ENCODE data around the gene SENP2.
A peak's percentile ranks its signal among the peaks of the same experiment; 100 is the strongest.
"Not testable (repeated sequence)": the region's sequence is repeated elsewhere in the genome, so short reads cannot be mapped to it uniquely, and the experiment has no call there.

Gene SENP2

GRCh38 chr3:185561374-185561943, 24.6 kb upstream of the SENP2 start:
- CTCF ChIA-PET, result interaction anchor here (1.2 kb wide), 1 partner anchor 9 kb away, joined by 3 read pairs; no protein-coding TSS in a partner anchor
- peaks cover 20% of the 10 kb centered on the region for H3K27me3 Mint-ChIP-seq
- H3K36me3 Mint-ChIP-seq, result no peaks in the 10 kb centered on the region
- no peak overlapping the region for H3K4me3 Mint-ChIP-seq
- H3K4me1 Mint-ChIP-seq, result peaks cover 18% of the 10 kb centered on the region
- DNase-seq, result peak; percentile 27
- no peaks in the 10 kb centered on the region for H3K9me3 Mint-ChIP-seq
- H3K27ac Mint-ChIP-seq, result no peak overlapping the region

GRCh38 chr3:185561958-185562357, 24.1 kb upstream of the SENP2 start:
- no peaks in the 10 kb centered on the region for H3K36me3 Mint-ChIP-seq
- no peak overlapping the region for H3K27ac Mint-ChIP-seq
- H3K27me3 Mint-ChIP-seq, result peaks cover 20% of the 10 kb centered on the region
- DNase-seq, result no peak
- H3K4me3 Mint-ChIP-seq, result no peak overlapping the region
- H3K4me1 Mint-ChIP-seq, result peaks cover 18% of the 10 kb centered on the region
- no peaks in the 10 kb centered on the region for H3K9me3 Mint-ChIP-seq
- CTCF ChIA-PET, result interaction anchor here (1.2 kb wide), 1 partner anchor 8 kb away, joined by 3 read pairs; no protein-coding TSS in a partner anchor

DNA sequence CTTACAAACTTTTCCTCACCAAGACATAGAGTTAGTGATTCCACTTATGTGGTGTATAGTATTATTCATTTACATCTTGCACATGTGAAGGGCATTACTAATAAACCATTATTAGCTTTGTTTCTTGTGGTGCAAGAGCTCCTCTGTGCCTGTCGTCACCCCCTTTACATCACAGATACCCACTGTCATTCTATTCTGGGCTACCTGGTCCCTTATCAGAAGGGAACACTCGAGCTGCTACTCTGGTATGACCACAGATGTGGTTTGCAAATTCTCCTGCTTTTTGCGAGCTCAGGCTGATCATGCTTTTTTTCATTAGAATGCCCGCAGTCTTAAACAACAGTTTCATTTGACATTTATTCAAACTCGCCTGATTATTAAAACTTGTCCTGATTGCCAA, 13.9 kb upstream of the SENP2 start:
- Mint-ChIP-seq H3K27ac (no peak overlapping the region), H3K9me3 (peaks cover 17% of the 10 kb centered on the region), H3K4me3 (no peak overlapping the region), H3K4me1 (no peaks in the 10 kb centered on the region), H3K27me3 (peaks cover 3% of the 10 kb centered on the region), H3K36me3 (no peaks in the 10 kb centered on the region)
- CTCF ChIA-PET, result interaction anchor here (1.8 kb wide), 1 partner anchor 14 kb away, joined by 8 read pairs; no protein-coding TSS in a partner anchor
- no peak for DNase-seq

DNA sequence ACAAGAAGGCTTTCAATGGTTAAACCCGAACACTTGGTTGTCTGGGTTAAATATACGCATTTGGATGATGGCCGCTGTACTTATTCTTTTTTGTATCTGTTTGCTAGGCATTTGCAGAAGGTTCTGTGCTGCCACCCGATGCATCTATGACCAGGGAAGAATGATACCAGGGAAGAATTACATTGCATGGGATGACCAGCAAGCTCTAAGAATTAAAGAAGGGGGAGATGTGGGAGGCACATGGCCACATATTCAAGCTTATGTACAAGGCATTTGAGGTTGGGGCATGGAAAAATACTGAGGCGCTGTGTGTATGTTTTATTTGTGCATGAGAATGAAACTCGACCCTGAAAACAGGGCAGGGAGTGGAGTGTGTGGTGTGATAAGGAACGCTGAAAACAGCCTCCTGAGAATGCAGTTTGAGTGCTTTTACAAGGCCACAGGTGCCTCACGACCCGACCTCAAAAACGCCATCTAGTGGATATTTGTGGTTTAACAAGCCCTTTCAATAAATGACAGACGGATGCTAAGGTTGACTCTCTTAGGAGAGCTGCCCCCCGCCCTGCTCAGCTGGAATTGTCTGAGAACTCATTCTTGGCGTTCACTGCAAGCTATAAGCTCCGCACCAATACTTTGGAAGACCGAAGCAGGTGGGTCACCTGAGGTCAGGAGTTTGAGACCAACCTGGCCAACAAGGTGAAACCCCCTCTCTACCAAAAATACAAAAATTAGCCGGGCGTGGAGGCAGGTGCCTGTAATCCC, 10.8 kb upstream of the SENP2 start:
- H3K4me3 Mint-ChIP-seq, H3K27ac Mint-ChIP-seq, H3K27me3 Mint-ChIP-seq, H3K36me3 Mint-ChIP-seq, H3K4me1 Mint-ChIP-seq: not testable (repeated sequence)
- peaks cover 14% of the 10 kb centered on the region for H3K9me3 Mint-ChIP-seq
- CTCF ChIA-PET, result interaction anchor here (0.9 to 2.1 kb wide), 12 partner anchors 12 to 222 kb away, joined by 3 to 18 read pairs (median 4); partner anchors contain the start of gene SENP2
- DNase-seq, result peak; percentile 54

DNA sequence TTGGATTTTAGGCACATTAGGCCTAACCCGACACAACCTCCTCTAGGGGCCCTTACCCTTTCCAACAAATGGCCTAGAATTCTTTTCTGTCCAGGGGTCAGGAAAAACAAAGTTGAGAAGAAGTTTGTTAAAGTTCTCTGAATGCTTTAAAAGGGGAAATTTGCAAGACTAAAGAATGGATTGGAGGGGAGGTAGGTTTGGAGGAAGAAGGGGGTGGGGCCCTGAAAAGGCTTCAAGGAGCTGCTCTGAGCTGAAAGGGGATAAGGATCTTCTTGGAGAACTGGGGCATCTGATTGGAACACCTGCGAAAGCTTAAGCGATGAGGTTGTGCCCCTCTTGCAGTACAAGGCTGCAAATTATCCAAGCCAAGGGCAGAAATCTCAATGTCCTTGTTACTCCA, 3.9 kb upstream of the SENP2 start:
- Mint-ChIP-seq H3K4me1 (peaks cover 21% of the 10 kb centered on the region), H3K9me3 (no peaks in the 10 kb centered on the region), H3K27me3 (peaks cover 6% of the 10 kb centered on the region), H3K4me3 (no peak overlapping the region), H3K36me3 (peaks cover 2% of the 10 kb centered on the region), H3K27ac (no peak overlapping the region)
- CTCF ChIA-PET, result no interaction called here
- no peak for DNase-seq

DNA sequence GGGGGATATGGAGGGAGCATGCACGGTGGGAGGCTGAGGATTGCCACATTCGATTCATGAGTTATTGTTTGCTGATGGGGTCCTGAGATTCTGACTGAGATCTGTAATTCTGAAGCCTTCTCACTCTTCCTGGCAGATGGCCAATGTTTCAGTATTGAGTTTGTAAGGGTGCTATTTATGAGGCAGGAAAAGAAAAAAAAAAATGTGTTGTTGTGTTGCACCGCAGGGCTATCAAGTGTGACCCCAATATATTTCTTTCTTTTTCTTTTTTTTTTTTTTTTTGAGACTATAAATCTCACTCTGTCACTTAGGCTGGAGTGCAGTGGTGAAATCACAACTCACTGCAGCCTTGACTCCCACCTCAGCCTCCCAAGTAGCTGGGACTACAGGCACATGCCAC, 3.2 kb upstream of the SENP2 start:
- Mint-ChIP-seq H3K9me3 (no peaks in the 10 kb centered on the region), H3K4me1 (peaks cover 24% of the 10 kb centered on the region), H3K27ac (no peak overlapping the region), H3K36me3 (peaks cover 2% of the 10 kb centered on the region), H3K27me3 (peaks cover 6% of the 10 kb centered on the region), H3K4me3 (no peak overlapping the region)
- CTCF ChIA-PET, result no interaction called here
- DNase-seq, result no peak

GRCh38 chr3:185583925-185584324, 2.2 kb upstream of the SENP2 start:
- Mint-ChIP-seq H3K9me3 (no peaks in the 10 kb centered on the region), H3K27me3 (peaks cover 6% of the 10 kb centered on the region), H3K4me1 (peaks cover 31% of the 10 kb centered on the region), H3K4me3 (no peak overlapping the region), H3K27ac (no peak overlapping the region), H3K36me3 (peaks cover 2% of the 10 kb centered on the region)
- DNase-seq, result no peak
- CTCF ChIA-PET, result no interaction called here

DNA sequence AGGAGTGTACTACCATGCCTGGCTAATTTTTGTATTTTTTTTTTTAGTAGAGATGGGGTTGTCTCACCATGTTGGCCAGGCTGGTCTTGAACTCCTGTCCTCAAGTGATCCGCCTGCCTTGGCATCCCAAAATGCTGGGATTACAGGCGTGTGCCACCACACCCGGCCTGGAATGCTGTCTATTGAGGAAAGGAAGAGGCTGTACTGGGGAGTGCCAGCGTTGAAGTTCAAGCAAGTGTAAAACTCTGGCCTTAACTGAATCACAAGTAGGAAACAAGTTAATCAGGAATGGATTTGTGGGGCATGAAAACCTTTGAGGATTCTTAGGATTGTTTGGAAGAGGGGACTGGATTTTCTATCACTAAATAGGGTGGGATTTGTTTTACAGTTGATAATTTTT, 1.4 kb upstream of the SENP2 start:
- no peaks in the 10 kb centered on the region for H3K9me3 Mint-ChIP-seq
- peaks cover 6% of the 10 kb centered on the region for H3K27me3 Mint-ChIP-seq
- H3K4me1 Mint-ChIP-seq, result peaks cover 34% of the 10 kb centered on the region
- CTCF ChIA-PET, result no interaction called here
- peak overlapping the region; percentile 27 for H3K4me3 Mint-ChIP-seq
- peak overlapping the region; percentile 89 for H3K27ac Mint-ChIP-seq
- H3K36me3 Mint-ChIP-seq, result peaks cover 2% of the 10 kb centered on the region
- DNase-seq, result no peak

GRCh38 chr3:185585518-185585858, 607 bp upstream of the SENP2 start:
- CTCF ChIA-PET, result interaction anchor here (1.6 kb wide), 1 partner anchor 125 kb away, joined by 3 read pairs; no protein-coding TSS in a partner anchor
- Mint-ChIP-seq H3K4me3 (peak overlapping the region; percentile 77), H3K4me1 (peaks cover 34% of the 10 kb centered on the region), H3K27me3 (peaks cover 6% of the 10 kb centered on the region), H3K36me3 (peaks cover 2% of the 10 kb centered on the region), H3K27ac (peak overlapping the region; percentile 89), H3K9me3 (no peaks in the 10 kb centered on the region)
- no peak for DNase-seq

GRCh38 chr3:185586686-185587039, 568 bp downstream of the SENP2 start:
- Mint-ChIP-seq H3K27me3 (peaks cover 6% of the 10 kb centered on the region), H3K36me3 (peaks cover 4% of the 10 kb centered on the region)

GRCh38 chr3:185594073-185594472, 8.0 kb downstream of the SENP2 start:
- Mint-ChIP-seq H3K27me3 (no peaks in the 10 kb centered on the region), H3K27ac (no peak overlapping the region), H3K36me3 (peaks cover 12% of the 10 kb centered on the region), H3K4me1 (peaks cover 9% of the 10 kb centered on the region), H3K4me3 (no peak overlapping the region), H3K9me3 (no peaks in the 10 kb centered on the region)
- no peak for DNase-seq
- CTCF ChIA-PET, result no interaction called here

More at GRCh38 chr3:185586686-185587039, 568 bp downstream of the SENP2 start:
- CTCF ChIA-PET, result interaction anchor here (0.6 to 2.2 kb wide), 7 partner anchors 10 to 605 kb away, joined by 3 to 11 read pairs (median 3); no protein-coding TSS in a partner anchor
- DNase-seq, result no peak
- Mint-ChIP-seq H3K9me3 (no peaks in the 10 kb centered on the region), H3K4me1 (peaks cover 34% of the 10 kb centered on the region), H3K27ac (peak overlapping the region; percentile 89), H3K4me3 (peak overlapping the region; percentile 77)

- no peak for DNase-seq
- Mint-ChIP-seq H3K36me3 (peaks cover 17% of the 10 kb centered on the region), H3K27ac (no peak overlapping the region), H3K9me3 (no peaks in the 10 kb centered on the region), H3K27me3 (no peaks in the 10 kb centered on the region), H3K4me3 (no peak overlapping the region), H3K4me1 (peaks cover 7% of the 10 kb centered on the region)
- CTCF ChIA-PET, result no interaction called here
These were observed 9.4 kb downstream of the SENP2 start for GRCh38 chr3:185595526-185595925.

- Mint-ChIP-seq H3K4me3 (no peak overlapping the region), H3K9me3 (no peaks in the 10 kb centered on the region), H3K36me3 (peaks cover 44% of the 10 kb centered on the region), H3K27me3 (no peaks in the 10 kb centered on the region), H3K27ac (no peak overlapping the region), H3K4me1 (no peaks in the 10 kb centered on the region)
- DNase-seq, result no peak
- CTCF ChIA-PET, result no interaction called here
These were observed 19.5 kb downstream of the SENP2 start for GRCh38 chr3:185605566-185605965.

DNA sequence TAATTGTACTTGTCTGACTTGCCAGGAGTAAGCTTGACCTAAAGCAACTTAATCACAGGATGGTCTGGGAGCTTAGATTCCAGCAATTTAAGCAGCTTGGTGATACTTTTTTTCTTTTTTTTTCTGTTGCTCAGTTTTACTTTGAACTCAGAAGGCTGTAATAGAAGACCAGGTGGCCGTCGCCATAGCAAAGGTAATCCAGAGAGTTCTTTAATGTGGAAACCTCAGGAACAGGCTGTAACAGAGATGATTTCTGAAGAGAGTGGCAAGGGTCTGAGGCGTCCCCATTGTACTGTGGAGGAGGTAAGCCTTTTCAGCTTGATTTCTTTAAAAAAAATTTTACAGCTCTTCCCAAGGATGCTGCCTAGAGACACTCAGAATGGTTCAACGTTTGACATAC, 20.1 kb downstream of the SENP2 start:
- Mint-ChIP-seq H3K27me3 (no peaks in the 10 kb centered on the region), H3K27ac (no peak overlapping the region), H3K4me1 (no peaks in the 10 kb centered on the region), H3K36me3 (peaks cover 44% of the 10 kb centered on the region), H3K9me3 (no peaks in the 10 kb centered on the region), H3K4me3 (no peak overlapping the region)
- DNase-seq, result no peak
- CTCF ChIA-PET, result no interaction called here

DNA sequence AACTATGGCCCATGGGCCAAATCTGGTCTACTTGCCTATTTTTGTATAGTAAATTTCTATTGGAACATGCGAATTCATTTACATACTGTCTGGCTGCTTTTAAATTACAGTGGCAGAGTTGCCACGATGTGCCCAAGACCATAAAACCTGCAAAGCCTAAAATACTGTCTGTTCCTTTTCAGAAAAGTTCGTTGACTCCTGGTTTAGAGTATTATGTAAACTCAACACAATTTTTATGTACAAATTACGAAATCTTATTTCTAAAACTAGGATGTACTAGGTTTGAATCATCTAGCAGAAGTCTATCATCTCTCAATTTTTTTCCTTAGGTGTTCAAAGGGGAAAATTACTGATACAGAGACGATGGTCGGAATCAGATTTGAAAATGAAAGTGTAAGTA, 26.9 kb downstream of the SENP2 start:
- CTCF ChIA-PET, result no interaction called here
- no peak overlapping the region for H3K4me3 Mint-ChIP-seq
- H3K27ac Mint-ChIP-seq, result no peak overlapping the region
- H3K9me3 Mint-ChIP-seq, result no peaks in the 10 kb centered on the region
- peaks cover 31% of the 10 kb centered on the region for H3K36me3 Mint-ChIP-seq
- H3K4me1 Mint-ChIP-seq, result peaks cover 2% of the 10 kb centered on the region
- H3K27me3 Mint-ChIP-seq, result no peaks in the 10 kb centered on the region
- no peak for DNase-seq

All from activated naive CD4-positive, alpha-beta T cell treated with anti-CD3 and anti-CD28 coated beads, Interleukin-2, amount 10 ng/mL, durations not matched to agents 7 days and 5 days (primary cell).